GM19372 (cell line): ENCODE data around the gene CNTNAP5.

Source experiments
- ATAC-seq: cut with Tn5 transposase; IDR thresholded peaks from one replicate; pipeline ENCODE4 v1.9.1; 2021; ENCODE audit warnings: mild to moderate bottlenecking, low read depth, moderate library complexity; ENCODE audit not compliant: unreplicated experiment

CNTNAP5 gene

DNA sequence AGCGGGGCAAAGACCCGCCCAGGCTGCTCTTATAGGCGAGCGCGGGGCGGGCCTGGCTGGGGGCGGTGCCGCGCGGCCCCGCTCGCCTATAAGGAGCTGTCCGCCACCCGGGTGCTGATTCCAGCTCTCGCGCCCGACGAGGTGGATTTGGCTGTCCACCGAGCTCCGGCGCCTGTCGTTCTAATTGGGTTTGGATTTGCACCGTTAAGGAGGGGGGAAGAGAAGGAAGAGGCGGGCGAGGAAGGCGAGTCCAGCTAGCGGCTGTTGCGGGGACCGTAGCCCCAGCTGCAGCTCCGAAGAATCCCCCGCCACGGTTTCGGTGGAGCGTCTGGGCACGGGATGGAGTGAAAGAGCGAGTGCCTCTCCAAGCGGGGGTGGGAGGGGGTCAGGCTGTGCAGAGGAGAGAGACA, at the start of gene CNTNAP5:
TSS of gene CNTNAP5 (plus strand) at position 117 of the 410 bp plus-strand sequence. CDS start 364 bp downstream, outside the sequence.
- ATAC-seq = no peak

DNA sequence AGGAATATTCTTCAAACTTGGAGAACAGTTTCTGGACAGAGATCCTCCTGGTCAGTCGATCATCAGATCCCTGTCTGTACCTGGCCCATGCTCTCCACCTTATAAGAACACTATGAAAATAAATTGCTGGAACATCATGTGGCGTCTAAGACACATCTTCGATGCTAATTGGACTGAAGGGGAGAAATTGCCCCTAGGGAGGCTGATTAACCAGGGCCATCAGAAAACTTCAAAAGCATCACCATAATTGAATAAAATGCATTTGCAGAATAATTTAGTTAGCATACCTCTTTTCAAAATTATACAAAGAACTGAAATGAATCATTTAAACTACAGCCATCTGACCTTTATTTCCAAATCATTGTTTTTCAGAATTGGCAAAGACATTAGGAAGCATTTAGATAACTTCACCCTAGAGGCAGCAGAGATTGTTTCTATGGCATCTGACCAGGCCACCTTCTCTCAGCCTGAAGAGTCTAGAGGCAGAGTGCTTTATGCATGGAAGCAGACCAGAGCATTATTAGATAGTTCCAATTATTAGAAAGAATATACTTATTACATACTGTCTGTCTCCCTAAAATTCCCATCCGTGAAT, 48.9 kb upstream of the CNTNAP5 start:
- no peak for ATAC-seq

DNA sequence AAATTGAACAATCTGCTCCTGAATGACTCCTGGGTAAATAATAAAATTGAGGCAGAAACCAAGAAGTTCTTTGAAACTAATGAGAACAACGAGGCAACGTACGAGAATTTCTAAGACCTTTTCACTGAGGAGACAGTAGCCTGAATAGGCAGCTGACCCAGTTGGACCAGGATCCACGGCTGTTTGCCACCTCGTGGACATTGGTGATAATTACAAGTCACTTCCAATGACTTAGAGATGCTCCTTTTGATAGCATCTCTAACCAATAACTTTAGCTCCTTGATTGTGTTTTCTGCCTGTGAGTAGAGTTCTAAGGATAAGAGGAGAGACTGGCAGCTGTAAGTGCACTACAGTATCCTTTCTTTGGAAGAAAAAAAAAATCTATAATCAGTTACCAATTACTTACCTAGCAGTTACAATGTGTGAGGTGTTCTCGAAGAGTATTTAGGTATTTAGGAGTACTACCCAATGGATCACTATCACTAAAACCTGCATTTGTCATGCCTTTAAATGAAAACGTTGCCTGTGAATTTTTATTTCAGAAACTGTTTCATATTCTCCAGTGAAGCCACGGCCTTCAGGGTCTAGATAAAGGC, 31.3 kb upstream of the CNTNAP5 start:
- ATAC-seq = no peak

DNA sequence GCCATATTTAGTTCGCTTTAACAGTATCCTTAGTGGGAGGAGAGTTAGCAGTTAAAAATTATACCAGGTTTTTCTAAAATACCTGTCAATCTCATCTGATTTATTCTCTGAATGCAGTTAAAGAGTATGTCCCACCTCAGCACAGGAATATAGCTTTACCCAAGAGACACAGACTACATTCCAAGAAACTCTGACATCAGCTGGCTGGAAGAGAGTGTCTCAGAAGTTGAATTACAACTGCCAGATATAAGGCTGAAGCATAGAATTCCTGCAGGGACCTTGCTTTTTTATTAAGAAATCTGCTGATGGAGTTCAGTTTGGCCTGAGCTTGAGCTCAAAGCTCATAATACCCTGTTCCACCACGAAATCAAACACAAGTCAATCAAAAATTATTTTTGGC, 25.4 kb upstream of the CNTNAP5 start:
- ATAC-seq = no peak

DNA sequence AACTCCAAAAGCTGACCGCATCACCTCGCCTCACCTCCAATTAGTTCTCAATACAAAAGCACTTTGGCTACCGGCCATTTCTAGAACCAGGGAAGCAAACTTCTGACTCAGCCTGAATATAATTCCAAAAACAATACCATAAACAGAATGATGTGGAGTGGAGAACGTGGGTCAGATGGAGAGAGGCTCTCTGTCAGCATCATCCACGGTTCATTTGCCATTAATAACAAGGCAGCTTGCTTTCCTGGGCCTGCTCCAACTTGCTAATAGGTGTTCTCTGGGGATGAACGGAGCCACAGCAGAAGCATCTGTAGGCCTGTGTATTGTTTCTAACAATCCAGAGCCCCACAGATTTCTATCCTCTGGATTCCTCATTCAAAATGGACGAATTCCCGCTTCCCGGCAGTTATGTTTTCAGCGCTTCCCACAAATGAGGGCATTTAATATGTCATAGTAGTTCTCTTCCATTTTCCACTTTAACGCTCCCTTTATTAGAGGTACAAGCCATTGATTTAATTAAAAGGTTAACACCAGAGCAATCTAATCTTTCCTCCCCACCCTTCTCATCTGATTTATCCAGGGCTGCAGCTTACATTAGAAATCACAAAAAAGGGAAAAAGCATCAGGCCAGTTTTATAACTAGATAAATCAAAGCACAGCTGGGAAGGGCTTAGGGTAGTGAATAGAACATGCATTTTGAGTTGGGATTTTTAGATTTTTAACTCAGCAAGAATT, 23.2 kb upstream of the CNTNAP5 start:
- no peak for ATAC-seq

DNA sequence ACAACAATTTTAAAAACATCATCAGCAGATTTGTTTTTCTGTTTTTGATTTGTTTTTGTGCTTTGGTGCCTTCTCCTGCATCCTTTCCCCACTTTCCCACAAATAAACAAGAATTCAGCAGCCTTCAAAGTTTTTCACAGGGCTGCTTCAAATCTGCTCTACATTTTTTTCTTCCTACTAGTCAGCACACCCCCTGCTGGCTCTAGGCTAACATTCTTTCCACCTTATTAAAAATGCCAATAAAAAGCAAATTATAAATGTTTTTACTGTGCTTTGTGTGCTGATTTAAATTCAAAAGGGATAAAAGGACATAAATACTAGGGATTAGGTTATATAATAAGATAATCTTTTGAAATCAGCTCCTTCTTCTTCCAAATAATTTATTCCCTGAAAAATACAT, 6.2 kb upstream of the CNTNAP5 start:
- ATAC-seq = no peak

DNA sequence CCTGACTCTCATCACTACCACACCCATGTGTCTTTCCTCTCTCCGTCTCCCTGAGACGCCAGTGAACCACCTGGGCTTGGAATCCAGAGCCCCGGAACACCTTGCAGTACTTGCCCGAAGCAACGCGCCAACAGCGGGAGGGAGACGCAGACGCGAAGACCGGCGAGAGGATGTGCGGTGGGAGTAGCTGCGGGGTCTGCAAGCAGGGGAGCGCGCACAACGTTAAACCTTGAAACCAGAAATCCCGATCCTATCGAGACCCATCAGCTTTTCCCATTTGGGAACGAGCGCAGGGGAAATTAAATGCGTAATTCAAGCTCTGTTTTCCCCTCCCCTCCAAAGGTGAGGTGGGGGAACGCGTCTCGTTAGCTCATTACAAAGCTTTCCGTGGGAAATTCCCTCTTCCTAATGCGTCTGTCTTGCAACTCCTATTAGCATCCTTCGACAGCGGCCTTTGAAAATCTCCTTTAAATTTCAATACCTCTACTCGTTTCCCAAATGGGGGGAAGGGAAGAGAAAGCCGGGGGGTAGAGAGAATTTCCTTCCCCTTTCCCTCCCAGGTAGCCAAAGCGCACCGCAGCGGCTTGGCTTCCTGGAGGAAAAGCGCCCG, 421 bp upstream of the CNTNAP5 start:
- no peak for ATAC-seq

DNA sequence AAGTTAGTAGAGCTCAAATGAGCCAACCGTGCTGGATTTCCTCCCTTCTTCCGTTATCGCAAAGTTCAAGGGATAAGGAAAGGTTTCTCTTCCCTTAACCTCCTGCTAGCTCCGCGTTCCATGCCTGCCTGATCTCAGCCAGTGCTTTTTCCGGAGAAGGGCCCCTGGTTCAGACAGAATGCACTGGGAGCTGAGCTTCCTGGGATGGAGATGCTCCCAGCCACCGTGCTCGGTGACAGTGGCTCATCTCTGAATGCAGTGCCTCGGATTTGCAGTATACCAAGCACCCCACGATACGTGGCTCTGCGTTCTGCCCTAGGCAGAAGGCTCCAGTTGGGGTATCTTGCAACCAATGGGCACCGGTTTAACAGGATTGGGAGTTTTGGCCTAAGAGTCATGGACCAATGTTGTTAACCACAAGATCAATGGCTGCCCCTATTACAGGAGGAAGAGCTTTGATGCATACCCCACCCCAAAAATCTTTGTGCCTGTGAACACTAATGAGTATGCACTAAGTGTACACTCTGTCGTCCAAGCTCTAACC, 876 bp downstream of the CNTNAP5 start:
- ATAC-seq = no peak

DNA sequence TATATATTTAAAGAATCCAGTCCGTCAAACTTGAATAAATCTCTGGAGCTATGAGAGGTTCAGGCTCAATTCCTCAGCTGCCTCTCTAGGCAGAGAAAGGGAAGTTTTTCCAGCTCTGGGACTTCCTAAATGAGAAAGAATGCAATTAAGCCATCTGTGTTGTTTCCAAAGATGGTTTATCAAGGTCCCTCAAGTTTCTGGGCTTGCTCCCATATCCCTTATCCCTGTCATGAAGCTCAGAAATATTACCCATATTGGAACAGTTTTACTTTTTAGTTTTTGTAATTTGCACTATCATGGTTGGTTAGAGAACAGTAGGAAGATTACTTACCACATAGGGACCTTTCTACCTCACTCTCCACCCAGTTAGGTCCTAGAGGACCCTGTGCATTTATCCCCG, 1.4 kb downstream of the CNTNAP5 start:
- no peak for ATAC-seq

DNA sequence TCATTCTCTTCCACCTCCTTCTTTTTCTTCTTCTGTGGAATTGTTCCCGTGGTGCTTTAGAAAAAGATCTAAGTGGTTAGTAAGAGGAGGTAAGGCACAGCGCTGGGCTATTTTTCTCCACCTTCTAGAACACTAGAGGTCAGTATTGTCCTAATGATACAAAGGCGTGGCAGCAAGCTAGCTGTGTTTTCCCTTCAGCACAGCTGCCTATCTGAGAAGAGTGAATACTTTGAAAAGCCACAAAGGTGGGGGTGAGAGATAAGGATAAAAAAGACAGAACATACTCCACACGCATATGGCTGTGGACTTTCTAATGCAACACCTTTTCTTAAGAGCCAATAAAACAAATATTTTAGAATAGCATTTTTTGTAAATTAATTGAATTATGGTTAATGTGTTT, 2.1 kb downstream of the CNTNAP5 start:
- peak; percentile 88 for ATAC-seq

DNA sequence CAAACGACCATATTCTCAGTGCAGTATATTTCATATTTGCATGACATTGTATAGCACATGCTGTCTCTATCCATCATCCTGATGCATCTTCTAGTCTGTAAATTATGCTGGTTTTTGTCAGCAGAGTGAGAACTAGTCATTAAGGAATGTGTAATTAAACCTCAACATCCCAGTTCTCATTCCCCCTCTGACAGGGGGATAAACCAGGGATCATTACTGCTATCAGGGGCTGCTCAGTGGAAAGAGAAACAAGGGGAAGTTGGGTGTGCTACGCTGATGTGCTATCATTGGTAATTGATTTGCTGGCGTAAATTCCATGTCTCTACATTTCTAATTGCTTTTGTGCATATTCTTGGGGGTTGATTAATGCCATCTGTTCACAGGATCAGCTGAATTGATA, 7.7 kb downstream of the CNTNAP5 start:
- no peak for ATAC-seq

DNA sequence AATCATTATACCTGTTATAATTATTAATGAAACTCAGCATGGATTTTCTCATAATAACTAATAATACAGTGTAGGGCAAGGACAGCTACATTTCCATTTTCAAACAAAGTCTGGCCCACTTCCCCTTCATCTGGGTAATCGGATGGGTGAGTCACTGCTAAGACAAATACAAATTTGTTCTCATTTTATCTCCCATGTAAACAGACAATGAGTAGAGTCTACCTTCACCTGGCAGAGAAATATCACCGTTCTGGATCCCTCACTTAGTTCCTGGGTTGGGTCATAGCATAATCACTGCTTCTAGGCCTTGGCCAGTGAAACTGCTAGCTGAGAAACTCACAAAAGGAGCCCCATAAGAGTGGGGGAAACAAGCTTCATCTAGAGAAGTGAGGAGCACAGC, 9.2 kb downstream of the CNTNAP5 start:
- ATAC-seq = no peak

DNA sequence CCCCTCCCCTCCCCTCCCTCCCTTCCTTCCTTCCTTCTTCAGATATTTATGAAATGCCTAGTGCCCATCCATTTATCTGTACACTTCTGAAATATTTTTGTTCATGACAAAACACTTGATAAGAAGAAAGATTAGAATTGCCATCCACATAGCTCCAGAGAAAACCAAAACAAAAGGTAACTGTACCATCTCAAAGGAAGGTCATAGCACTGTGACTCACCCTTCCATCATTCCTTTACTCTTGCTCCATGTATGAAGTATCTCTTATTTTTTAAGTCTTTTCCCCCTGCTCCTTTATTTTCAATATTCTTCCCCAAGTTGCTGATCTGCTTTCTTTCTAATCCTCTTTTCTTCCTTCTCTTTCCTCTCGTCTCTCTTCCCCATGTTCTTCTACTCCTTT, 9.9 kb downstream of the CNTNAP5 start:
- ATAC-seq = no peak

DNA sequence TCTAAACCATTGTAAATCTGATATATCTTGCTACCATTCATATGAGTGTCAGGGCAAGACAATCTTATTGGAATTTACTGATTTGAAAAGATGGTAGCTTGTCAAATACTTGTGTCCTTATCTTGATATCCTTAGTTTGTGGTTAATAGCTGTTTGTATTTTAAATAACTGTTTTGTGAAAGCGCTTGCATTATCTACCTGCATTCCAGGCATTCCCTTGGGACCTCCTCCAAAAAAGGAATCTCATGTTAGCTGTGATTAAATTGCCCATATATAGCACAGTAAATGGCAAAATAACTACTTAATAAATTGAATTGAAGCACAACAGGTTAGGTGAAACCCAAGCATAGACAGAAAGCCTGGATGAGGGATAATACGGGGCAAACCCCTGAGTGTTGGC, 13.9 kb downstream of the CNTNAP5 start:
- ATAC-seq = no peak

DNA sequence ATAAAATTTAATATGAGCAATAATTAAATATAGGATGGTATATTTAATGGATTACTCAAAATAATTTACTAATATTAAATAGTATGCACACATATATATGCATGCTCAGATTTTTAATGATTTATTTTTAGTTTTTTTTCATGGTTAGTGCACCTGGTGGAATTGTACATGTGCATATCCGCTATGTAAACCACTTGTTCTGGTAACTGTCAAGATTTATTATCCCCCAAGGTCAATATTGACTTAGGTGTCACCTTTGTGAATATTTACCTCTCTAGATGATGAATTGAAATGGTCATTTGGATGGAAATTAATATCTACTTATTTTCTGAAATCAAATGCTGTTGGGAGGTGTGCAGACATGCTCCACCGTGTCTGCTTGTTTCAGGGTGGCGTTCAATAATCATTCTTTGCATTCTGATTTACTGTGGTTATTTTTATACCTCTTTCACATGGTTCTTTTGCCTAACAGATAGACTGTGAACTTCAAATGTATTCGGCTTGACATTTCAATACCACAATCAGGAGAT, 14.7 kb downstream of the CNTNAP5 start:
- no peak for ATAC-seq

DNA sequence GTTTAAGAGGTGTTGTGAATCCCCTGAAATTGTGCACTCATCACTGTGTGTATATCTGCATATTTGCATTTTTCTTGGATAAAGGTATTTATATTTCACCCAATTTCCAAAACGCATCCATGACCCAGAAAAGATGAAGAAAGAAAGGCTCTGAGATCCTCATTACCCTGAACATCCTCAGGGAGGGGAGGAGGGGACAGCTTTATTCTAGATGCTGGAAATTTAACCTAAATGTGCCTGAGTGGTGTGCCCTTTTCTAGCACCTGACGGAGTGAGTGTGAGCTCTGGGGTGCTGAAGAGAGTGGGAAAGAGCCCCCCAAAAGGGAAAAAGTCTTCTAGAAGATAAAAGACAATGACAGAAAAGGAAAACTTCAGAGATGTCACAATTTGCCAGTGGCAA, 20.8 kb downstream of the CNTNAP5 start:
- ATAC-seq = no peak

DNA sequence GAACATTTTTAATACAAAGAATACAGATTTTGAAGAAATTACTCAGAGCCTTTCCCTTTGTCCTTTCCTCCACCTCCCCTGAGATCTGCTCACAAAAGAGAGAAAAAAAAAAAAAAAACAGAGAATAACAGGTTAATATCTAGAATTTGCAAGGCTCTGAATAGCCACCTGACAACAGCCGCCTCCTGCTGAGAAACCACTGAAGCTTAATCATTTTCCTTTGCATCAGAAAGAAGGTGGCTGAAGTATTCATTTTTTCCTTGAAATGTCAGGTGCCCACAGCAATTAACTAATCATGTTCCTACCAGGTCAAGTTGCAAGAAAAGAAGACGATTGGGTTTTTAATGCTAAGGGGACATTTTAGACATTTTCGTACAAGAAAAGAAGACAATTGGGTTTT, 21.2 kb downstream of the CNTNAP5 start:
- ATAC-seq = no peak

DNA sequence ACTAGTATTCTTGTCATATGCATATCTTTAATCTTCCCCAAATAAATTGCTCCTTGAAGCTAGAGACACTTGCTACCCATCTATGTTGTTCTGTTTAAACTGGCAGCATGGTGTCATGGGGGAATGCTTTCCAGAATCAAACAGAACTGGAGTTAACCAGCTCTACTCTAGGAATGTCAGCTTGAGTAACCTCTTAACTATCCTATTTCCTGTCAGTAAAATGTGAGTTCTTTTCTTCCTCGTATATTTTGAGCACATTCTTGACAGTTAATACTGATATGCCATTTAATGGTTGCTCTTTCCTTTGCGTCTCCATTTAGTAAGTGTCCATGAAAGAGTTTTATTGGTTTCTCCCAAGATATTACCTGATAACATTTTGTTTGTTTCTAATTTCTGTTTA, 23.0 kb downstream of the CNTNAP5 start:
- no peak for ATAC-seq

DNA sequence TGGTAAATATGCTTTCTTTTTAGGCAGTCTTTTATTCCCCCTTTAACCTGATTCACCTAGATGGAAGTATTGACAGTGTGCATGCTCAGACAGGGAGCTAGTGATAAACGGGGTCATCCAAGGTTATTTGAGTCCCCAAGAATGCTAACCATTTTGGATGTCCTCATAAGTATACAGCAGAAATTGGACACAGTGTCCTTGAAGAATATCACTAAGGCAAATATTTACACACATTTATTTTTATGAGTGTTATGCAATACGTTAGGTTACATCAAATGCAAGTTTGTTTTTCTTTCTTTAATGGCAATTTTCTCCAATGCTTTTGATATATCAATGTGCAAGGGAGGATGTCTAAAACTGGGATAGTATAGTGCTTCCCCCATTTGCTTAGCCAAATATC, 23.6 kb downstream of the CNTNAP5 start:
- no peak for ATAC-seq

DNA sequence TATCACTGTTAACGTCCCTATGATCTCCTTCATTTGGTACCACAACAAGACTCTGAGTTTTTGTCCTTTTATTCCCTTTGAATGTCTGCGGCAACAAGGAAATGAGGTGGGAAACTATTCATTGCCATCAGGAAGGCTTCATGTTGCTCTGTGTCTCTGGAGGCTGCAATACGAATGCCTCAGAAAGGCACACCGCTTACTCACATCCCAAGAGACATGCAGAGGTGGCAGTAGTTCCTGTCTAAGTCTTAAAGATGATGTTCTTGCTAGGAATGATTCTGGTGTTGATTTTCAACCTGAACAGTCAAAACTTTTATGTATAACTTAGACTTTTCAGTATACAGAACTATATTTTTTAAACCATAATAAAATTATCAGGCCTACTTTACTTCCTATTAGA, 24.0 kb downstream of the CNTNAP5 start:
- no peak for ATAC-seq

DNA sequence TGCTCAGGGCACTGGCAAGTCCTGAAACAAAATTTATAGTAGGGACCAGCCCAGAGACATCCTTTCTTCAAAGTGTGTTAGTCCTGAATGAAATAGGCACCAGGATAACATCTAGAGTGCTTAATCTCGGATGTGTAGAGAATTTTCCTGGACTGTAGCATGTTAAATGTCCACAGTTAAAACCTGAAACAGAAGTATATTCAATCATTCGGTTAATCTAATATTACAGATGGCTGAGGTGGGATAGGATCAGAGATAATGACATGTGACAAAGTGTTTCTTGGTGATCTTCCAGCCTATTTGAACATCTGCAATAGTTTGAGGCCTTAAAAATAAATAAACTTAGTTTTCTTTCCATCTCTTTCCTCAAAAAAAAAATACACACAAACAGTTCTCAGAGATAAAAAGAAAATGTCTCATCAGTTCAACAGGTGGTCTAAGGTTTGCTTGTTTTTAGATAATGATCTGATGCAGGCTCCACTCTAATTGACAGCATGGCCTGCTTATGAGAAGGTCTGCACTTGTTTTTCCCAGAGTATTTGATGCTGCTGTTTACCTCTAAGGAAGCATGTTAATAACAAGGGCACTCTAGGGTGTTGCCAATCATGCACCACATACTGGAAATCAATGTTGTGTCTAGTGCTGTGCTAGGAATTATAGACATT, 25.9 kb downstream of the CNTNAP5 start:
- no peak for ATAC-seq
